ENCODE results near the gene SDK2.
"Not testable (repeated sequence)": the region's sequence is repeated elsewhere in the genome, so short reads cannot be mapped to it uniquely, and the experiment has no call there.

The SDK2 gene

GRCh38 chr17:73309727-73310596, 334.3 kb downstream of the SDK2 start:
- TF ChIP-seq CTCF (IDR thresholded peaks at IDR 0.05; ENCODE audit: low read depth, low read length), result no peak
- DNase-seq (ENCODE audit: extremely low read depth, low read depth), result no peak

- DNase-seq (ENCODE audit: extremely low read depth, low read depth), result not testable (repeated sequence)
Observed at GRCh38 chr17:73308959-73309358, 335.3 kb downstream of the SDK2 start.

GRCh38 chr17:73308017-73308823, 336.0 kb downstream of the SDK2 start:
- DNase-seq (ENCODE audit: extremely low read depth, low read depth), result no peak
- no peak for TF ChIP-seq CTCF (IDR thresholded peaks at IDR 0.05; ENCODE audit: low read depth, low read length)

- no peak for DNase-seq (ENCODE audit: extremely low read depth, low read depth)
Observed at GRCh38 chr17:73307130-73307529, 337.1 kb downstream of the SDK2 start.

GRCh38 chr17:73305845-73306836, 338.1 kb downstream of the SDK2 start:
- no peak for DNase-seq (ENCODE audit: extremely low read depth, low read depth)

More at GRCh38 chr17:73307130-73307529, 337.1 kb downstream of the SDK2 start:
- no peak for TF ChIP-seq CTCF (IDR thresholded peaks at IDR 0.05; ENCODE audit: low read depth, low read length)

GRCh38 chr17:73304971-73305812, 339.1 kb downstream of the SDK2 start:
- no peak for DNase-seq (ENCODE audit: extremely low read depth, low read depth)
- TF ChIP-seq CTCF (IDR thresholded peaks at IDR 0.05; ENCODE audit: low read depth, low read length), result peak; percentile 44

More at GRCh38 chr17:73305845-73306836, 338.1 kb downstream of the SDK2 start:
- TF ChIP-seq CTCF (IDR thresholded peaks at IDR 0.05; ENCODE audit: low read depth, low read length), result no peak
